Ishikawa (cell line): ENCODE measurements around the gene RNF186.

Source experiments
- CEBPB ChIP-seq: IDR thresholded peaks from 2 replicates; pipeline ENCODE4 v1.6.1; 2012
- CREB1 ChIP-seq: IDR thresholded peaks from 2 replicates; pipeline ENCODE4 v1.6.1; 2012; ENCODE audit warnings: low read depth
- EP300 ChIP-seq: IDR thresholded peaks from 2 replicates; pipeline ENCODE4 v1.6.1; 2012; ENCODE audit warnings: borderline replicate concordance
- FOXM1 ChIP-seq: IDR thresholded peaks from 2 replicates; pipeline ENCODE4 v1.6.1; 2012; ENCODE audit warnings: low read depth, borderline replicate concordance
- RAD21 ChIP-seq: IDR thresholded peaks from 2 replicates; pipeline ENCODE4 v1.6.1; 2012; ENCODE audit warnings: low read depth
- TAF1 ChIP-seq: IDR thresholded peaks from 2 replicates; pipeline ENCODE4 v1.6.1; 2012; ENCODE audit warnings: low read depth, mild to moderate bottlenecking
- YY1 ChIP-seq: IDR thresholded peaks from 2 replicates; pipeline ENCODE4 v1.6.1; 2012; ENCODE audit warnings: low read depth
- TF ChIP-seq, protein P1 (sequence below): IDR thresholded peaks from 2 replicates; pipeline ENCODE4 v1.6.1; 2012
- TF ChIP-seq, protein P2 (sequence below): IDR thresholded peaks from 2 replicates; pipeline ENCODE4 v1.6.1; 2012; ENCODE audit warnings: low read depth, mild to moderate bottlenecking

GRCh38 chr1:19840228-19840627, 25.1 kb upstream of the RNF186 start:
- no peak for TF ChIP-seq CREB1
- TF ChIP-seq TAF1 = no peak
- TF ChIP-seq RAD21 = no peak
- no peak for TF ChIP-seq FOXM1
- TF ChIP-seq, protein P1, sequence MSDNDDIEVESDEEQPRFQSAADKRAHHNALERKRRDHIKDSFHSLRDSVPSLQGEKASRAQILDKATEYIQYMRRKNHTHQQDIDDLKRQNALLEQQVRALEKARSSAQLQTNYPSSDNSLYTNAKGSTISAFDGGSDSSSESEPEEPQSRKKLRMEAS = no peak
- TF ChIP-seq, protein P2, sequence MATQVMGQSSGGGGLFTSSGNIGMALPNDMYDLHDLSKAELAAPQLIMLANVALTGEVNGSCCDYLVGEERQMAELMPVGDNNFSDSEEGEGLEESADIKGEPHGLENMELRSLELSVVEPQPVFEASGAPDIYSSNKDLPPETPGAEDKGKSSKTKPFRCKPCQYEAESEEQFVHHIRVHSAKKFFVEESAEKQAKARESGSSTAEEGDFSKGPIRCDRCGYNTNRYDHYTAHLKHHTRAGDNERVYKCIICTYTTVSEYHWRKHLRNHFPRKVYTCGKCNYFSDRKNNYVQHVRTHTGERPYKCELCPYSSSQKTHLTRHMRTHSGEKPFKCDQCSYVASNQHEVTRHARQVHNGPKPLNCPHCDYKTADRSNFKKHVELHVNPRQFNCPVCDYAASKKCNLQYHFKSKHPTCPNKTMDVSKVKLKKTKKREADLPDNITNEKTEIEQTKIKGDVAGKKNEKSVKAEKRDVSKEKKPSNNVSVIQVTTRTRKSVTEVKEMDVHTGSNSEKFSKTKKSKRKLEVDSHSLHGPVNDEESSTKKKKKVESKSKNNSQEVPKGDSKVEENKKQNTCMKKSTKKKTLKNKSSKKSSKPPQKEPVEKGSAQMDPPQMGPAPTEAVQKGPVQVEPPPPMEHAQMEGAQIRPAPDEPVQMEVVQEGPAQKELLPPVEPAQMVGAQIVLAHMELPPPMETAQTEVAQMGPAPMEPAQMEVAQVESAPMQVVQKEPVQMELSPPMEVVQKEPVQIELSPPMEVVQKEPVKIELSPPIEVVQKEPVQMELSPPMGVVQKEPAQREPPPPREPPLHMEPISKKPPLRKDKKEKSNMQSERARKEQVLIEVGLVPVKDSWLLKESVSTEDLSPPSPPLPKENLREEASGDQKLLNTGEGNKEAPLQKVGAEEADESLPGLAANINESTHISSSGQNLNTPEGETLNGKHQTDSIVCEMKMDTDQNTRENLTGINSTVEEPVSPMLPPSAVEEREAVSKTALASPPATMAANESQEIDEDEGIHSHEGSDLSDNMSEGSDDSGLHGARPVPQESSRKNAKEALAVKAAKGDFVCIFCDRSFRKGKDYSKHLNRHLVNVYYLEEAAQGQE = no peak
- TF ChIP-seq YY1 = no peak
- no peak for TF ChIP-seq EP300
- TF ChIP-seq CEBPB = no peak
